HG03159 (cell line): ENCODE results near the gene MTHFSD.
"Not testable (repeated sequence)": the region's sequence is repeated elsewhere in the genome, so short reads cannot be mapped to it uniquely, and the experiment has no call there.

Experiments used
- ATAC-seq: cut with Tn5 transposase; IDR thresholded peaks from one replicate; pipeline ENCODE4 v1.9.1; 2021; ENCODE audit warnings: mild to moderate bottlenecking, moderate library complexity; ENCODE audit not compliant: unreplicated experiment

Gene MTHFSD

GRCh38 chr16:86554917-86555703, at the start of gene MTHFSD:
MTHFSD (minus strand) TSS chr16:86555235; CDS start chr16:86555184, 51 bp downstream.
- peak; percentile 87 for ATAC-seq

GRCh38 chr16:86604436-86605193, 49.6 kb upstream of the MTHFSD start:
- no peak for ATAC-seq

DNA sequence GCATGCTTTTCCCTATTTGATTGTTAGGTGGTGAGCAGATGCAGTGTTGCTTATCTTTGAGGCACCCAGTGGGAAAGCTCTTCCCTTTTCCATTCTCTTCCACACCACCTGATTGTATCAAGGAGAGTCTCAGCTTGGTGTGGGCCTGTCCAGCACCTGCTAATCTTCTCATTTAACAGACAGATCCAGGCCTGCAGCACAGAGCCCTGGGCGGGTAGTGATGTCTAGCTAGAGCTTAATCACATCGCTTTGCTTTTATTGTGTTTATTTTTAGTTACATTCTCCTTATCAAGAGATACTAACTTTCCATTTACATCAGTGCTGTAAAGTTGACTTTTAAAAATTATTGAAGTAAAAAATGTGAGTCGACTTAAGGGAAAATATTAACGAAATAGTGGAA, 47.5 kb upstream of the MTHFSD start:
- ATAC-seq, result no peak

DNA sequence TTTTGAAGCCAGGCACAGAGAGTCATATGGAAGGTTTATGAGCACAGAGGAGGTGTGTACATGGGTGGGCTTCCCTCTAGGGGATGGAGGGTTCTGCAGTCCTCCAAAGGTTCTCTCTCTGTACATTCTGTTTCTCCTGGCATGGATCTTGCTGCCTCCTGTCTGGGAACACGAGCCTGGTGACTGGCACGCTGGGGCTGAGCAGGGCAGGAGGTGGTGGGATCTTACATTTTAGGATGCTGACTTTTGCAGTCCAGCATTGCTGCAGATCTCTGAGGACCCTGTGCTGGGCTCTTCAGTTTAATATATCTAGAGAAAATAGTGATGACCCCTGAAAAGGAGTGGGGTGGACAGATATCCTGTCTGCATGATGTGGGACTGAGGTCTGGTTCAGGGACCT, 46.3 kb upstream of the MTHFSD start:
- ATAC-seq, result no peak

DNA sequence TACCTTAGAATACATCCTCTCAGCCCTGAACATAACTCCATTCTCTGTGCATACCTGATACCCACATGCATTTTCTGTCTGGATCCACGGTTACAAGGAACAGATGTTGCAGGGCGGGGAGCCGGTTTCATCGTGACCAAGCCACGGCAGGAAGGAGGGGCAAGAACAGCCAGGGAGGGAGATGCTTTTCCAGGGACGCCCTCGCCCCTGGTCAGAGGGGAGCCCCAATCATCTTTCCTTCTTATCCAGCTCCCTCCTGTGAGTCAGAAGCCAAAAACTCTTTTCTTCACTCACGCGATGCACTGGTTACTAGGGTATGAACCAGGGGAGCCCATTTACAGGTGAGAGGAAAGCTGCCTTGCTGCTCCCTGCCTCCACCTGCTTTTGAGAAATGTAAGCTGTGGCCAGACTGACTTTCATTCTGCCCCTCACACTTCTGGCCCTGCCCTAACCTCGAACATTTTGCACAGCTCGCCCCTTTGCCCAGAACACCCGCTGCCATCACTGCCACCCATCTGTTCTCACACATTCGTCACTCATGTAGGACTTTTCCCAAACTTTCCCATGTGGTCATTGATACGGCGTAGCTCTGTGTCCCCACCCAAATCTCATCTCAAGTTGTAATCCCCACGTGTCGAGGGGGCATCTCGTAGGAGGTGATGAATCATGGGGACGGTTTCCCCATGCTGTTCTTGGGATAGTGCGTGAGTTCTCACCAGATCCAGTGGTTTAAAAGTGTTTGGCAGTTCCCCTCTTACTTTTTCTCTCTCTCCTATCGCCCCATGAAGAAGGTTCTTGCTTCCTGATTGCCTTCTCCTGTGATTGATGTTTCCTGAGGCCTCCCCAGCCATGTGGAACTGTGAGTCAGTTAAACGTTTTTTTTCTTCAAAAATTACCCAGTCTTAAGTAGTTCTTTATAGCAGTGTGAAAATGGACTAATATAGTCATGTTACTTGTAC, 43.9 kb upstream of the MTHFSD start:
- ATAC-seq, result no peak

- no peak for ATAC-seq
These were observed 43.0 kb upstream of the MTHFSD start for GRCh38 chr16:86597880-86598606.

- no peak for ATAC-seq
These were observed 42.3 kb upstream of the MTHFSD start for GRCh38 chr16:86597126-86597879.

- no peak for ATAC-seq
These were observed 41.1 kb upstream of the MTHFSD start for GRCh38 chr16:86595983-86596605.

GRCh38 chr16:86594721-86595120, 39.7 kb upstream of the MTHFSD start:
- no peak for ATAC-seq

DNA sequence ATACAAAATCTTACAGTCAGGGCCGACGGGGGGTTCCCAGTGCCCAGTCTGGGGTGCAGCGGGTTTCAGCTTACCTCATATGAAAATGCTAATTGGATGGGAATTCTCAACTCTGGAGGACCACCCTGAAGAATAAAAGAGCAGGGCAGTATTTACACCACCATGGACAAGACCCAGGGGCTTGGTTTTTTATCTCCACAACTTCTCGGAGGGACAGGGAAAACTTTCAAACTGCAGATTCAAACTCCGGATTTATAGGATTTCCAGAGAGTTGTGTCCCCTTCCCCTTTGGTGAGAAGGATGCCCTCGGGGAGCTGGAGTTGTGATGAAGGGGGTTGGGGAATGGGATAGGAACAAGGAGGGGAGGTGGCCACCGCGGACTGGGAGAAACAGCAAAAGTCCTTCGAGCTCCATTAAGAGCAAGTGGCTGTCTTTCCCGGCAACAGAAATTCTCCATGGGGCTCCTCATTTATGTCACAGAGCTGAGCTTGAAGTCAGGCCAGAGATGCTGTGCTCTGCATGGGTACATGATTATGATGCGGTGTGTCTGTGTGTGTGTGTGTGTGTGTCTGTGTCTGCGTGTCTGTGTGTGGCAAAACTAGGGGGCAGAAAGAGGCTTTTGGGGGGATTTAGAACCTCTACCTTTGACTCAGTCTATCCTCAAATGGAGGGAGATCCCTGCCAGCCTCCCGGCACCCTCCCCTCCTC, 39.0 kb upstream of the MTHFSD start:
- ATAC-seq, result no peak

DNA sequence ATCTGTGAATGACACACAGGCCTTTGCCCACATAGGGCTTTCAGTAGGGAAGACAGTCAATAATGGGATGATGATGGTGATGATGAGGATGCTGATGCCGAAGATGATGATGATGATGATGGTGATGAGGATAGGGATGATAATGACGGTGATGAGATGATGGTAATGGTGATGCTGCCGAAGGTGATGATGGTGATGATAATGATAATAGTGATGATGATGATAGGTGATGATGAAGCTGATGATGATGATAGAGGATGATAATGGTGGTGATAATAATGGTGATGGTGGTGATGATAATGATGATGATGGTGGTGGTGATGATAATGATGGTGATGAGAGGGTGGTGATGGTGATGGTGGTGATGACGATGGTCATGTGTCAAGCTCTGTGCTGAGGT, 36.2 kb upstream of the MTHFSD start:
- no peak for ATAC-seq

DNA sequence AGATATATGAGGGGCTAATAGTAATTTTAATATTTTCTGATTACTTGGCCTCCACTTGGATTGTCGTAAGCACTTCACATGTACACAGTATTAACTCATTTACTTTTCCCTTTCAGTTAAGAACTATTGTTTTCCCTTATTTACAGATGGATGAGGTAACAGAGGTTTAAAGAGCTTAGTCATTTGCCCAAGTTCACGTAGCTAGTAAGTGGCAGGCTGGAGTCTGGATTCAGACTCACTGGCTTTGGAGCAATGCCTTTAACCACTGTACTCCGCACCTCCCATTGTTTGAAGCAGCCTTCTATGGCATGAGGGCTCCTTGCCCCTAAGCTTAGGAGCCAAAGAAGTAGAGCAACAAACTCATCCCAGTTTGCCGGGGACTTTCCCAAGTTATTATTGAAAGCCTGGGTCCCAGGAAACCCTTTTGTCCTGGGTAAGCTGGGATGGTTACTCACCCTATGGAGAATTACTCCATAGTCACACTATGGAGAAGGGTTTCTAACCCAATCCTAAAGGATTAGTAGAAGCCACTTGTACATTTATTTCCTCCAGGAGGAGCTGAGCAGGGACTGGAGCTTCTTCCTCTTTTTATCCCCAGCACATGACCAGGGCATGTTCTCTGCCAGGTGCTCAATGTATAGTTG, 35.6 kb upstream of the MTHFSD start:
- ATAC-seq, result no peak

DNA sequence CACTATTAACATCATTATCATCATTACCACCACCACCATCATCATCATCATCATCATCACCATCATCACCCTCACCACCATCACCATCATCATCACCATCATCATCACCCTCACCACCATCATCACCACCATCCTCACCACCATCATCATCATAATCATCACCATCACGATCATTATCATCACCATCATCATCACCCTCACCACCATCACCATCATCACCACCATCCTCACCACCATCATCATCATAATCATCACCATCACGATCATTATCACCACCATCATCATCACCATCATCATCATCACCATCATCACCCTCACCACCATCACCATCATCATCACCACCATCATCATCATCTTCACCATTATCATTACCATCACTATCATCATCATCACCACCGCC, 32.9 kb upstream of the MTHFSD start:
- ATAC-seq, result not testable (repeated sequence)

DNA sequence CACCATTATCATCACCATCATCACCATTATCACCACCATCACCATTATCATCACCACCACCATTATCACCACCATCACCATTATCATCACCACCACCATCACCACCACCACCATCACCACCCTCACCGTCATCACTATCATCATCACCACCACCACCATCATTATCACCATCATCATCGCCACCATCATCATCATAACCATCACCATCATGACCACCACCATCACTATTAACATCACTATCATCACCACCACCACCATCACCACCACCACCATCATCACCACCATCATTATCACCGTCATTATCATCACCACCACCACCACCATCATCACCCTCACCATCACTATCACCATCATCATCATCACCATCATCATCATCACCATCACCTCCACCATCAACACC, 32.5 kb upstream of the MTHFSD start:
- ATAC-seq, result no peak

GRCh38 chr16:86585821-86586611, 31.0 kb upstream of the MTHFSD start:
- no peak for ATAC-seq

- no peak for ATAC-seq
These were observed 30.0 kb upstream of the MTHFSD start for GRCh38 chr16:86584726-86585721.
